ENCODE results near the gene SWI5.

The SWI5 gene

DNA sequence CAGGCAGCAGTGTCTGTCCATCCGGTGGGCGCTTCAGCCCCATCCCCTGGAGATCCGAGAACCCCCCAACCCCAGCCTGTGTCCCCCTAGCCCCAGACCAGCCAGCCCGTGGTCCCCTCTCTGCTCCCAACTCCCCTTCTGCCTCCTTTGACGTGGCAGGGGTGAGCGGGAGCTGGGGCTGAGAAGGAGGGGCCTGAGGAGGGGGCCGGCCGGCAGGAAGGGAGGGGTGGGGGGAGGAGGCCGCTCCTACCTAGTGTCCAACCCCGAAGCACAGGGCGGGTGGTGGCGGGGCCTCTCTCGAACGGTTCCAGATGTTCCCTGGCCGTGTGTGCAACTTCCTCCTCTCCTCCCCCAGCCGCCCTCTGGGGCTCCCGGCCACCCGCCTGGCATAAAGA lies 31.2 kb upstream of the SWI5 start:
- H3K36me3 ChIP-seq (ENCODE audit: control insufficient read depth, low read length), result no peaks in the 10 kb centered on the region
- peaks cover 15% of the 10 kb centered on the region for H3K4me1 ChIP-seq (ENCODE audit: control insufficient read depth, low read length)
- TF ChIP-seq CTCF (IDR thresholded peaks at IDR 0.05; ENCODE audit: low read depth, low read length, poor library complexity, severe bottlenecking) (no peak), EZH2phosphoT487 (IDR thresholded peaks at IDR 0.05; ENCODE audit: borderline replicate concordance, low read length) (no peak)
- peaks cover 31% of the 10 kb centered on the region for H3K27me3 ChIP-seq (ENCODE audit: control insufficient read depth, low read length)
- H3K9me3 ChIP-seq (ENCODE audit: control insufficient read depth, insufficient read depth, low read length), result no peaks in the 10 kb centered on the region
- H3K27ac ChIP-seq (ENCODE audit: low read depth, low read length), result no peak overlapping the region
- H3K4me2 ChIP-seq (ENCODE audit: low read length), result peak overlapping the region; percentile 34; the same call in 1 of the 2 replicates
- no peaks in the 10 kb centered on the region for H3K9me2 ChIP-seq (replicated peaks; ENCODE audit: control insufficient read depth, low read length)
- H3F3A ChIP-seq (ENCODE audit: control insufficient read depth, insufficient read depth), result no peaks in the 10 kb centered on the region
- no peaks in the 10 kb centered on the region for H4K20me1 ChIP-seq (ENCODE audit: control insufficient read depth, insufficient read depth, low read depth, low read length)
- H3K79me2 ChIP-seq (ENCODE audit: control insufficient read depth, low read length), result no peaks in the 10 kb centered on the region
- no peak overlapping the region for H3K4me3 ChIP-seq (ENCODE audit: low read length)

DNA sequence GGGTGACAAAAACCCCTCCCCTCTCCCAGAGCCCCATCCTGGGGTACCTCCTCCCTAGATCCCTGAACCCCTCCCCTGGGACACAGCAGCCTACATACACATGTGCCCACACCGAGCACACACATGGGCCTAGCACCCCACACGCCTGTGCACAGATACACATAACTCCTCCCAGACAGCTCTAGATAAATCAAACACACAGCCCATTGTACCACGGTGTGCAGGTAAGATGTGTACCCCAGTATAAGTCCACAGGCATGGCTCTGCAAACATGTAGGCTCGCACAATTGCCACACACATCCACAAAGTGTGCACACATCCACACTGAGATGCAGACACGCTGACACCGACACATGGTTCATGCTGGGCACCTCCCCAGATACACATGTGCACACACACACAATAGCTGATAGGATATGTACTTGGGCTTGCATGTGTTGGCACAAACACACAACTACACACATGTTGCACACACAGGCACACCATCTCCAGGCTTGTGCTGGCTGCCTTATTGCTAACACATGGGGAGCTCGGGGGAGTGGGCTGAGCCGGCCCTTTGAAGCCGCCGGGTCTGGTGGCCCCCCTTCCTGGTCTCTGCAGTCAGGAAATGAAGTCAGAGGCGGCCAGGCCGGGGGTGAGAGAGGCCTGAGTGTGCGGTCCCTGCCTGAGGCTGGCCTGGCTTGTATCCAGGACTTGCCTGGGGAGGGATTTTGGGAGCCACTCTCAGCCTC lies 30.5 kb upstream of the SWI5 start:
- Histone ChIP-seq H3K27ac (ENCODE audit: low read depth, low read length) (no peak overlapping the region), H3K27me3 (ENCODE audit: control insufficient read depth, low read length) (peaks cover 28% of the 10 kb centered on the region), H3F3A (ENCODE audit: control insufficient read depth, insufficient read depth) (no peaks in the 10 kb centered on the region), H3K9me3 (ENCODE audit: control insufficient read depth, insufficient read depth, low read length) (no peaks in the 10 kb centered on the region), H3K4me1 (ENCODE audit: control insufficient read depth, low read length) (peaks cover 20% of the 10 kb centered on the region), H3K9me2 (replicated peaks; ENCODE audit: control insufficient read depth, low read length) (no peaks in the 10 kb centered on the region), H3K4me2 (ENCODE audit: low read length) (no peak overlapping the region), H4K20me1 (ENCODE audit: control insufficient read depth, insufficient read depth, low read depth, low read length) (no peaks in the 10 kb centered on the region), H3K4me3 (ENCODE audit: low read length) (no peak overlapping the region), H3K79me2 (ENCODE audit: control insufficient read depth, low read length) (no peaks in the 10 kb centered on the region), H3K36me3 (ENCODE audit: control insufficient read depth, low read length) (no peaks in the 10 kb centered on the region)
- TF ChIP-seq CTCF (IDR thresholded peaks at IDR 0.05; ENCODE audit: low read depth, low read length, poor library complexity, severe bottlenecking) (no peak), EZH2phosphoT487 (IDR thresholded peaks at IDR 0.05; ENCODE audit: borderline replicate concordance, low read length) (no peak)

GRCh38 chr9:128246471-128246870 lies 29.6 kb upstream of the SWI5 start:
- no peak for TF ChIP-seq EZH2phosphoT487 (IDR thresholded peaks at IDR 0.05; ENCODE audit: borderline replicate concordance, low read length)
- TF ChIP-seq CTCF (IDR thresholded peaks at IDR 0.05; ENCODE audit: low read depth, low read length, poor library complexity, severe bottlenecking), result no peak
- H3K4me3 ChIP-seq (ENCODE audit: low read length), result no peak overlapping the region
- H3K27me3 ChIP-seq (ENCODE audit: control insufficient read depth, low read length), result peaks cover 31% of the 10 kb centered on the region
- H3K27ac ChIP-seq (ENCODE audit: low read depth, low read length), result no peak overlapping the region
- H3K4me1 ChIP-seq (ENCODE audit: control insufficient read depth, low read length), result peaks cover 28% of the 10 kb centered on the region
- no peaks in the 10 kb centered on the region for H3K9me3 ChIP-seq (ENCODE audit: control insufficient read depth, insufficient read depth, low read length)
- no peak overlapping the region for H3K4me2 ChIP-seq (ENCODE audit: low read length)
- no peaks in the 10 kb centered on the region for H3K36me3 ChIP-seq (ENCODE audit: control insufficient read depth, low read length)
- no peaks in the 10 kb centered on the region for H4K20me1 ChIP-seq (ENCODE audit: control insufficient read depth, insufficient read depth, low read depth, low read length)
- H3K9me2 ChIP-seq (replicated peaks; ENCODE audit: control insufficient read depth, low read length), result no peaks in the 10 kb centered on the region
- H3K79me2 ChIP-seq (ENCODE audit: control insufficient read depth, low read length), result no peaks in the 10 kb centered on the region
- H3F3A ChIP-seq (ENCODE audit: control insufficient read depth, insufficient read depth), result no peaks in the 10 kb centered on the region

Measured in DOHH2 (cell line).